ENCODE measurements around the gene ADD1.

ADD1 gene

GRCh38 chr4:2805712-2806389 is 37.8 kb upstream of the ADD1 start:
- DNase-seq: no peak

- no peak for DNase-seq
Observed at GRCh38 chr4:2806390-2807355, 37.0 kb upstream of the ADD1 start.

GRCh38 chr4:2807571-2807970 is 36.1 kb upstream of the ADD1 start:
- no peak for DNase-seq

- DNase-seq: no peak
Observed at GRCh38 chr4:2808001-2808400, 35.6 kb upstream of the ADD1 start.

- no peak for DNase-seq
Observed at GRCh38 chr4:2809610-2810180, 33.9 kb upstream of the ADD1 start.

GRCh38 chr4:2810388-2810787 is 33.3 kb upstream of the ADD1 start:
- no peak for DNase-seq

- DNase-seq: peak; percentile 55
Observed at GRCh38 chr4:2811830-2812611, 31.6 kb upstream of the ADD1 start.

- DNase-seq: no peak
Observed at GRCh38 chr4:2812612-2813354, 30.9 kb upstream of the ADD1 start.

GRCh38 chr4:2813446-2814405 is 29.9 kb upstream of the ADD1 start:
- no peak for DNase-seq

GRCh38 chr4:2814627-2815270 is 28.9 kb upstream of the ADD1 start:
- peak; percentile 19 for DNase-seq

GRCh38 chr4:2816401-2816954 is 27.2 kb upstream of the ADD1 start:
- no peak for DNase-seq

- DNase-seq: no peak
Observed at GRCh38 chr4:2817137-2817536, 26.5 kb upstream of the ADD1 start.

- no peak for DNase-seq
Observed at GRCh38 chr4:2817701-2818350, 25.8 kb upstream of the ADD1 start.

GRCh38 chr4:2818351-2818939 is 25.2 kb upstream of the ADD1 start:
- DNase-seq: no peak

GRCh38 chr4:2819244-2820215 is 24.1 kb upstream of the ADD1 start:
- DNase-seq: no peak

- DNase-seq: no peak
Observed at GRCh38 chr4:2820216-2820982, 23.2 kb upstream of the ADD1 start.

Measured in activated gamma-delta T cell (primary cell).